Measurements from ENCODE around the gene RNF220.

DNA sequence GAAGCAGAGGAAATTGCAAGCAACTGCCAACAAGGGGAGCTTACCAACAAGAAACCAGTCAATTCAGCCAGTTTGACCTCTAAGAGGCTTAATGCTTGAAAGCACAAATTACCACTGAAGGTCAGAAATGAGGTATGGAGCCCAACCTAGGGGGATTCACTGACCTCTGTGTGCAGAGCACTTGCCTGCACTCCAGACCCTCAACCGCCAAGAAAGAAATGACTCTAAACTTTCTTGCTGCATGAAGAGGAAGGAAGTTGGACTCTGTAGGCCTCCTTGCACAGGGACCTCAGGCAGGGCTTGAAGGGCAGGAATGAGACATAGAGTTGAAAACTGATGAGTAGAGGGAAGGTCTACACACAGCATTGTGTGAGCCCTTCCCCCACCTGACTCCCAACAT, 279.5 kb downstream of the RNF220 start:
- TF ChIP-seq, protein P1, sequence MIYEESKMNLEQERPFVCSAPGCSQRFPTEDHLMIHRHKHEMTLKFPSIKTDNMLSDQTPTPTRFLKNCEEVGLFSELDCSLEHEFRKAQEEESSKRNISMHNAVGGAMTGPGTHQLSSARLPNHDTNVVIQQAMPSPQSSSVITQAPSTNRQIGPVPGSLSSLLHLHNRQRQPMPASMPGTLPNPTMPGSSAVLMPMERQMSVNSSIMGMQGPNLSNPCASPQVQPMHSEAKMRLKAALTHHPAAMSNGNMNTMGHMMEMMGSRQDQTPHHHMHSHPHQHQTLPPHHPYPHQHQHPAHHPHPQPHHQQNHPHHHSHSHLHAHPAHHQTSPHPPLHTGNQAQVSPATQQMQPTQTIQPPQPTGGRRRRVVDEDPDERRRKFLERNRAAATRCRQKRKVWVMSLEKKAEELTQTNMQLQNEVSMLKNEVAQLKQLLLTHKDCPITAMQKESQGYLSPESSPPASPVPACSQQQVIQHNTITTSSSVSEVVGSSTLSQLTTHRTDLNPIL (CRISPR knock-in tag; IDR thresholded peaks at IDR 0.05; ENCODE audit: low read depth) = no peak
- TF ChIP-seq PPARA (CRISPR knock-in tag; IDR thresholded peaks at IDR 0.05; ENCODE audit: borderline replicate concordance) (no peak), CSDC2 (CRISPR knock-in tag; IDR thresholded peaks at IDR 0.05) (no peak)
- TF ChIP-seq, protein P2, sequence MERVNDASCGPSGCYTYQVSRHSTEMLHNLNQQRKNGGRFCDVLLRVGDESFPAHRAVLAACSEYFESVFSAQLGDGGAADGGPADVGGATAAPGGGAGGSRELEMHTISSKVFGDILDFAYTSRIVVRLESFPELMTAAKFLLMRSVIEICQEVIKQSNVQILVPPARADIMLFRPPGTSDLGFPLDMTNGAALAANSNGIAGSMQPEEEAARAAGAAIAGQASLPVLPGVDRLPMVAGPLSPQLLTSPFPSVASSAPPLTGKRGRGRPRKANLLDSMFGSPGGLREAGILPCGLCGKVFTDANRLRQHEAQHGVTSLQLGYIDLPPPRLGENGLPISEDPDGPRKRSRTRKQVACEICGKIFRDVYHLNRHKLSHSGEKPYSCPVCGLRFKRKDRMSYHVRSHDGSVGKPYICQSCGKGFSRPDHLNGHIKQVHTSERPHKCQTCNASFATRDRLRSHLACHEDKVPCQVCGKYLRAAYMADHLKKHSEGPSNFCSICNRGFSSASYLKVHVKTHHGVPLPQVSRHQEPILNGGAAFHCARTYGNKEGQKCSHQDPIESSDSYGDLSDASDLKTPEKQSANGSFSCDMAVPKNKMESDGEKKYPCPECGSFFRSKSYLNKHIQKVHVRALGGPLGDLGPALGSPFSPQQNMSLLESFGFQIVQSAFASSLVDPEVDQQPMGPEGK (CRISPR knock-in tag; IDR thresholded peaks at IDR 0.05; ENCODE audit: borderline replicate concordance) = no peak

Measured in SK-N-SH treated with all-trans-retinoic acid at 6 μM for 48 hours (cell line).